Activated CD4-positive, alpha-beta T cell treated with anti-CD3 and anti-CD28 coated beads, Interleukin-2, amount 50 U/mL, for 1 hour (primary cell): ENCODE data around the gene GALNTL6.

ENCODE experiments used
- DNase-seq: peaks from one replicate; pipeline ENCODE4 v3.0.0-alpha.2; 2020

The GALNTL6 gene

GRCh38 chr4:172129593-172129992 lies 316.4 kb downstream of the GALNTL6 start:
- DNase-seq: no peak

GRCh38 chr4:172134521-172134920 lies 321.3 kb downstream of the GALNTL6 start:
- no peak for DNase-seq

GRCh38 chr4:172141025-172141424 lies 327.8 kb downstream of the GALNTL6 start:
- no peak for DNase-seq

- DNase-seq: no peak
Measured at GRCh38 chr4:172142281-172142741, 329.1 kb downstream of the GALNTL6 start.

GRCh38 chr4:172143605-172144314 lies 330.6 kb downstream of the GALNTL6 start:
- DNase-seq: no peak

GRCh38 chr4:172147687-172148086 lies 334.5 kb downstream of the GALNTL6 start:
- DNase-seq: no peak

GRCh38 chr4:172149329-172149728 lies 336.1 kb downstream of the GALNTL6 start:
- DNase-seq: no peak

GRCh38 chr4:172152284-172152683 lies 339.1 kb downstream of the GALNTL6 start:
- no peak for DNase-seq

GRCh38 chr4:172153719-172154118 lies 340.5 kb downstream of the GALNTL6 start:
- no peak for DNase-seq

- DNase-seq: no peak
Measured at GRCh38 chr4:172155838-172156345, 342.7 kb downstream of the GALNTL6 start.

GRCh38 chr4:172157946-172158345 lies 344.7 kb downstream of the GALNTL6 start:
- no peak for DNase-seq

- DNase-seq: no peak
Measured at GRCh38 chr4:172163215-172163614, 350.0 kb downstream of the GALNTL6 start.

- DNase-seq: no peak
Measured at GRCh38 chr4:172168888-172169287, 355.7 kb downstream of the GALNTL6 start.

- no peak for DNase-seq
Measured at GRCh38 chr4:172169871-172170270, 356.7 kb downstream of the GALNTL6 start.

- no peak for DNase-seq
Measured at GRCh38 chr4:172173206-172173605, 360.0 kb downstream of the GALNTL6 start.

- DNase-seq: no peak
Measured at GRCh38 chr4:172177382-172177781, 364.2 kb downstream of the GALNTL6 start.

- DNase-seq: no peak
Measured at GRCh38 chr4:172188248-172188988, 375.2 kb downstream of the GALNTL6 start.

GRCh38 chr4:172202480-172203076 lies 389.4 kb downstream of the GALNTL6 start:
- no peak for DNase-seq

GRCh38 chr4:172207258-172207657 lies 394.1 kb downstream of the GALNTL6 start:
- no peak for DNase-seq

- DNase-seq: no peak
Measured at GRCh38 chr4:172207886-172208285, 394.7 kb downstream of the GALNTL6 start.

- no peak for DNase-seq
Measured at GRCh38 chr4:172220679-172221078, 407.5 kb downstream of the GALNTL6 start.

GRCh38 chr4:172225457-172225856 lies 412.3 kb downstream of the GALNTL6 start:
- no peak for DNase-seq

GRCh38 chr4:172232966-172233365 lies 419.8 kb downstream of the GALNTL6 start:
- no peak for DNase-seq

GRCh38 chr4:172243551-172243950 lies 430.3 kb downstream of the GALNTL6 start:
- DNase-seq: no peak
